Measurements from ENCODE around the gene ENOX1.
A peak's percentile ranks its signal among the peaks of the same experiment; 100 is the strongest.
"Not testable (repeated sequence)": the region's sequence is repeated elsewhere in the genome, so short reads cannot be mapped to it uniquely, and the experiment has no call there.

ENOX1 gene

DNA sequence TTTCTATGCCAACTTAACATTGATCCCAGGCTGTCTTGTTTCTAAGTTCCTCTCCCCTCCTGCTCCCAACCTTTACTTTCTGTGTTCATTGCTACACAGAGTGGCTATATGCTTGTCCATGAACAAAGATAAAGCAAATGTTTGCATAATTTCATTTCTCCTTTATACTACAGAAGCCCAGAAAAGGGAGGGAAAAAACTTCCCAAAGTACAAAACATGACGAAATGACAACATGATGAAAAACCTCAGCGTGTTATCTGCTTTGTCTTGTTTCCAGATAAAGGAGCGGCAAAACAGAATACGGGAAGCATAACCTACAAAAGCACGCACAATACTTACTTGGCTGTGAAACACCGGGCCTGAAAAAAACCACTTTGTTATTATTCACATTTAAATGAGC, 426.6 kb downstream of the ENOX1 start:
- TF ChIP-seq Cebpa-rat (IDR thresholded peaks at IDR 0.05), result no peak
- Histone ChIP-seq H3K4me1 (peaks cover 40% of the 10 kb centered on the region), H3K4me3 (no peak overlapping the region), H3K27me3 (no peaks in the 10 kb centered on the region), H3K4me2 (no peak overlapping the region), H3K36me3 (no peaks in the 10 kb centered on the region), H3K9ac (no peak overlapping the region), H3K9me3 (no peaks in the 10 kb centered on the region), H4K20me1 (no peaks in the 10 kb centered on the region), H3K27ac (no peak overlapping the region)

DNA sequence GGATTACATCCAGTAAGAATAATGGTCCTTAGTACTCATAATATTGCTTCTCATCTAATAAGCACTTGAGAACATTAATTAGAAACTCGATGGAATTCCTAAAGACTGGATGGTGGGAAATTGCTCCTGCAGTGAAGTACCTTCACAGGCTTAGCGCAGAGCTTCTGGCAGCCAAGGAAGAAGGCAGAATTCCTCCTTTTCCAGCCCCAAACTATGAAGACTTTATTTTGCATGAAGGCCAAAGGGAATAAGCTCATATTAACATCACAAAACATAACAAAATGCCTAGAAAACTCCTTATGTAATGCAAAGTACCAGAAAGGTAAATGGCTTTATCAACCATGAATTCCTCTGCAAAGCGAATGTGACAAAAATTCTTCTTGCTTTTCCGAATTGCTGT, 427.2 kb downstream of the ENOX1 start:
- Histone ChIP-seq H3K27me3 (no peaks in the 10 kb centered on the region), H3K36me3 (no peaks in the 10 kb centered on the region), H3K27ac (no peak overlapping the region), H3K4me1 (peaks cover 40% of the 10 kb centered on the region), H3K4me3 (no peak overlapping the region), H4K20me1 (no peaks in the 10 kb centered on the region), H3K9ac (no peak overlapping the region), H3K9me3 (no peaks in the 10 kb centered on the region), H3K4me2 (no peak overlapping the region)
- no peak for TF ChIP-seq Cebpa-rat (IDR thresholded peaks at IDR 0.05)

DNA sequence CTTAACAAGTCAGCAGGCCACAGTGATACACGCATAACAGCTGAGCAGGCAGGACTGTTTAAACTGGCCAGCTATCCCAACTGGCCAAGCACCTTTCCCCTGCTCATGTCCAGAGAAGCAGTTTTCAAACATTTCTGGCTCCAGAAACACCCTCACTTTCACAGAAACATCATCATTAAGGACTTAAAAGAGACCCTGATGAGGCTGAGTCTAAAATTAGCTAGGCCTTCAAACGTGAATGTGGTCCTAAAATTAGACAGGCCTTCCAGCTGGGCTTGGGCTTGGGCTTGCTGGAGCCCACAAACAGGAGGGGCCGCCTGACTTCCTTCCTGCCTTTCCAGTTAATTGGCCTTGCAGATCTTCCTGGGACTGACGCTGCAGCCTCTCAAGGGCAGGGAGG, 429.2 kb downstream of the ENOX1 start:
- peak overlapping the region; percentile 47 for H3K4me3 ChIP-seq
- peak overlapping the region; percentile 62 for H3K9ac ChIP-seq
- H3K27me3 ChIP-seq, result no peaks in the 10 kb centered on the region
- H3K4me1 ChIP-seq, result peaks cover 40% of the 10 kb centered on the region
- H3K27ac ChIP-seq, result peak overlapping the region; percentile 80
- no peaks in the 10 kb centered on the region for H3K36me3 ChIP-seq
- H4K20me1 ChIP-seq, result no peaks in the 10 kb centered on the region
- peak overlapping the region; percentile 90 for H3K4me2 ChIP-seq
- TF ChIP-seq Cebpa-rat (IDR thresholded peaks at IDR 0.05), result no peak
- H3K9me3 ChIP-seq, result no peaks in the 10 kb centered on the region

DNA sequence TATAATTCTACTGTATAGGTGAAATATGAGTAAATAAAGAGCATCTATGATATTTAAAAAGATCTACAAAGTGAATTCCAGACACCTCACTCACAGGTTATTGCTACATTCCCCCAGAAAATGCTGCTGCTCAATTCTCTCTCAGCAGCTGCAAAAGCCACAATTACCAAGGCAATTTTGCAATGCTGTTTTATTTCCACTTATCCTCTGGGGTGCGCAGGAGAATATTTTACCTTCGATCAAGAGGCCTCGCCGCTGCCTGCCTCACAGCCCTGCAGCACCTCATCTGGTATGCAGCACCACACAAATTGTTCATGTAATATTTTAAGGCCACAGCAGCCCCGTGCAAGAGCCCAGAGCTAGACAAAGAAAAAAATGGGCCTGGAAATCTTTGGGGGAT, 430.2 kb downstream of the ENOX1 start:
- H3K9me3 ChIP-seq, result no peaks in the 10 kb centered on the region
- H3K4me2 ChIP-seq, result peak overlapping the region; percentile 90
- peaks cover 40% of the 10 kb centered on the region for H3K4me1 ChIP-seq
- H3K9ac ChIP-seq, result peak overlapping the region; percentile 62; the same call in 1 of the 2 replicates
- no peaks in the 10 kb centered on the region for H3K27me3 ChIP-seq
- peak overlapping the region; percentile 80 for H3K27ac ChIP-seq
- TF ChIP-seq Cebpa-rat (IDR thresholded peaks at IDR 0.05), result peak; percentile 60
- H4K20me1 ChIP-seq, result no peaks in the 10 kb centered on the region
- no peaks in the 10 kb centered on the region for H3K36me3 ChIP-seq
- H3K4me3 ChIP-seq, result 0 out of 2 replicates have a peak overlapping the region, but pooled peaks have one; percentile 47

DNA sequence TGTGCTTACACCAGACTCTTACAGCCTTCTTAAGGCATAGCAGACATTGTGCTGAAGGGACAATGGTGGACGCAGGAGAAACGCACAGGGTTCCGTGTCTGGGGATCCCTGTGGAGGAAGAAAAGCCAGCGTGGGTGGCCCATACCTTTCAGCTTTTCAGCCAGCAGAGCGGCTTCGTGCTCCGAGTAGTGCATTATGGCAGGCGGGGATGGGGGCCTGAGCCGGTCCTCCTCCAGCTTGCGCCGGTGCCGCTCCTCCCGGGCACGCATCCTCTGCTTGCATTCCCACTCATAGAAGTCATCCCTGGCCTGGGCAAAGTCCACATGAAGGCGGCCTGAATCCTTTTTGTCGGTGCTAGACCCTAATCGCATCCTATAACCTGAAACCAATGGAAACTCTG, 431.0 kb downstream of the ENOX1 start:
- no peak for TF ChIP-seq Cebpa-rat (IDR thresholded peaks at IDR 0.05)
- peaks cover 40% of the 10 kb centered on the region for H3K4me1 ChIP-seq
- H4K20me1 ChIP-seq, result no peaks in the 10 kb centered on the region

DNA sequence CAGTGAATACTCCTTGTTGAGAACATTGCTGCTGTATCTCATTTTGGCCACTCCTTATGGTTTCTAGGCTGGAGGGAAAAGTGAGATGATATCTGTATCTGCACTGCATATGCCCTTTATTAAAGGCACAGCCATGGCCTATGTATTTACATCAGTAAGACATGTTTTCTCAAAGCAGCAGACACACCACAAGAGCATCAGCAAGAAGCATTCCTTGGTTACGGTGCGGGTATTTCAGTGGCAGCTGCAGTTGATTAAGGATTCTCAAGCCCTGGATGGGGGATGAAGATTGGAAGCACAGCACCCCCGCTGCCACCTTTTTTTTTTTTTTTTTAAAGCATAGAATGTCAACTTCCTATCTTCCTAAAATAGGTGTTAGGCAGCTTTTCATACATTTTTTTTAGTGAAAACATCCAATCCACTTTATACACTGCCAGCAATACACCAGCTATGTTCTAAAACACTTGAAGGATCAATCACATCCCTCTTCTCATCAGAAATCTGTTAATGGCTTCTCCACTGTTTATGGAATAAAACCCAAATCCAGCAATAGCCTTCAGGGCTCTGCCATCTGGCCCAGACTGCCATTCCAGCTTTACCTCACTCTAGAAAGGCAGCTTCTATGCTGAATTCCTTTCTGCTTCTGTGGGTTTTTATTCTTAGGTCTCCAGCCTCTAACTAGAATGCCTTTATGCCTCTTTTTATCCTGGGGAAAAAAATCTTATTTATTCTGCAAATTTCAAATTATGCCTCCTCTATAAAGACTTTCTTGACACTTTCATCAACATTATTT, 432.4 kb downstream of the ENOX1 start:
- H3K27ac ChIP-seq, result no peak overlapping the region
- H3K27me3 ChIP-seq, result no peaks in the 10 kb centered on the region
- H3K4me2 ChIP-seq, result no peak overlapping the region
- H3K9me3 ChIP-seq, result no peaks in the 10 kb centered on the region
- no peaks in the 10 kb centered on the region for H4K20me1 ChIP-seq
- TF ChIP-seq Cebpa-rat (IDR thresholded peaks at IDR 0.05), result no peak
- no peak overlapping the region for H3K9ac ChIP-seq
- no peak overlapping the region for H3K4me3 ChIP-seq
- H3K4me1 ChIP-seq, result peaks cover 40% of the 10 kb centered on the region
- no peaks in the 10 kb centered on the region for H3K36me3 ChIP-seq

More for the DNA sequence above, 431.0 kb downstream of the ENOX1 start:
- H3K4me2 ChIP-seq, result peak overlapping the region; percentile 90
- no peaks in the 10 kb centered on the region for H3K9me3 ChIP-seq
- no peak overlapping the region for H3K9ac ChIP-seq
- no peaks in the 10 kb centered on the region for H3K27me3 ChIP-seq
- H3K4me3 ChIP-seq, result no peak overlapping the region
- H3K27ac ChIP-seq, result peak overlapping the region; percentile 7; the same call in 1 of the 2 replicates
- H3K36me3 ChIP-seq, result no peaks in the 10 kb centered on the region

DNA sequence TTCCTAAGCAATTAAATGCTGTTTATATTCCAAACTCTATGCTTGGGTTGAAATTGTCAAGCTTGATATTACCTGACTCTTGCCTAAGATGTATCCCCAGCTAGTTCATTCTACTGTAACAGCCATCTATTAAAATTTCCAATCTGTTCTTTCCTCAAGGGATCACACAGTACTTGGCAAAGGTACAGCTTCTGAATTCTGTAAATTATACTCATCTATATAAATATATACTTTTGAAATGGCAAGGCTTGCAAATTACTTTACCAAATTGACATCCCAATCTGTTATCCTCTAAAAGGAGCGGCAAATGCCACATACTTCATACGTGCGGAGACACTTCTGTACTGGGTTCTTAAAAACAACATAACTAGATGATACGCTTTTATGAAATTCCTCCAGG, 433.1 kb downstream of the ENOX1 start:
- no peaks in the 10 kb centered on the region for H3K9me3 ChIP-seq
- no peak overlapping the region for H3K4me3 ChIP-seq
- H4K20me1 ChIP-seq, result no peaks in the 10 kb centered on the region
- no peaks in the 10 kb centered on the region for H3K36me3 ChIP-seq
- H3K4me1 ChIP-seq, result peaks cover 39% of the 10 kb centered on the region
- H3K27ac ChIP-seq, result no peak overlapping the region
- TF ChIP-seq Cebpa-rat (IDR thresholded peaks at IDR 0.05), result no peak
- no peak overlapping the region for H3K9ac ChIP-seq
- H3K27me3 ChIP-seq, result no peaks in the 10 kb centered on the region
- no peak overlapping the region for H3K4me2 ChIP-seq

DNA sequence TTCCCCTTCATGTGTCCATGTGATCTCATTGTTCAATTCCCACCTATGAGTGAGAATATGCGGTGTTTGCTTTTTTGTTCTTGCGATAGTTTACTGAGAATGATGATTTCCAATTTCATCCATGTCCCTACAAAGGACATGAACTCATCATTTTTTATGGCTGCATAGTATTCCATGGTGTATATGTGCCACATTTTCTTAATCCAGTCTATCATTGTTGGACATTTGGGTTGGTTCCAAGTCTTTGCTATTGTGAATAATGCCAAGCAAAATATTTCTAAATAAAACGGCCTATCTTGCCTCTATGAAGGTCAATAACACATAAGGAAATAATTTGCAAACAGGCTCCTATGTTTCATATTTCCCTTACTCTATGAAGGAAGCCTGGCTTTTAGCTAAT, 435.2 kb downstream of the ENOX1 start:
- not testable (repeated sequence) for H3K27ac ChIP-seq, H3K4me2 ChIP-seq, H3K4me3 ChIP-seq, H3K27me3 ChIP-seq, H3K9ac ChIP-seq, H4K20me1 ChIP-seq, H3K36me3 ChIP-seq, H3K9me3 ChIP-seq
- H3K4me1 ChIP-seq, result peaks cover 18% of the 10 kb centered on the region

DNA sequence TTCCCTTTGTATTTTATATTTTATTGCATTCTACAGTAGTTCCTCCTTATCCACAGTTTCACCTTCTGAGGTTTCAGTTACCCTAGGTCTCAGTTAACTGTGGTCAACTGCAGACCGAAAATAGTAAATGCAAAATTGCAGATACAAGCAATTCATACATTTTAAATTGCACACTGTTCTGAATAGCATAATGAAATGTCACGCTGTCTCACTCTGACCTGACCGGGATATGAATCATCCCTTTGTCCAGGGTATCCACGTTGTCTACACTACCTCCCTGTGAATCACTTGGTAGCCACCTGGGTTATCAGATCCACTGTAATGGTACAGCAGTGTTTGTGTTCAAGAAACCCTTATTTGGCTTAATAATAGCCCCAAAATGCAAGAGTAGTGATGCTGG, 438.4 kb downstream of the ENOX1 start:
- no peaks in the 10 kb centered on the region for H4K20me1 ChIP-seq
- no peak for TF ChIP-seq Cebpa-rat (IDR thresholded peaks at IDR 0.05)
- H3K27ac ChIP-seq, result no peak overlapping the region
- H3K9ac ChIP-seq, result no peak overlapping the region
- H3K36me3 ChIP-seq, result no peaks in the 10 kb centered on the region
- H3K4me1 ChIP-seq, result no peaks in the 10 kb centered on the region
- H3K4me3 ChIP-seq, result no peak overlapping the region
- no peaks in the 10 kb centered on the region for H3K9me3 ChIP-seq
- H3K27me3 ChIP-seq, result no peaks in the 10 kb centered on the region
- H3K4me2 ChIP-seq, result no peak overlapping the region

DNA sequence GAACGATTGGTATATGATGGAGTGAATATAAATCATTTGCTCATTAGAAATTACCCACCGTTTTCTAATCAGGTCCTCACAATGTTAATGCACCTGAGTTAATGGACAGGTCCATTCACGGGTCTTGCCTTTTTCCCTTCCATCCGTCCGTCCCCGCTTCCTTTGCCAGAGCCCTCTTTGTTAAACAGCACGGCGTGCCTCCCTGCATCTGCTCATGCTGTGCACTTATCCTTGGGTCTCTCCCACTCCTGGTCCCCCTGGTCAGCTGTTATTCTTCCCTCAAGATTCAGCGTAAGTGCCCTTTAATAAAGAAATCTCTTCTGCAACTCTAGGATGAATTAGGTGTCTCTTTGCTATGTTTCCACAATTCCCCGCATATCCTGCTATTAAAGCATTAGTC, 438.9 kb downstream of the ENOX1 start:
- no peaks in the 10 kb centered on the region for H4K20me1 ChIP-seq
- no peaks in the 10 kb centered on the region for H3K9me3 ChIP-seq
- H3K4me3 ChIP-seq, result no peak overlapping the region
- no peaks in the 10 kb centered on the region for H3K4me1 ChIP-seq
- TF ChIP-seq Cebpa-rat (IDR thresholded peaks at IDR 0.05), result no peak
- no peaks in the 10 kb centered on the region for H3K27me3 ChIP-seq
- no peak overlapping the region for H3K9ac ChIP-seq
- H3K4me2 ChIP-seq, result no peak overlapping the region
- no peak overlapping the region for H3K27ac ChIP-seq
- H3K36me3 ChIP-seq, result no peaks in the 10 kb centered on the region
